BLaER1 treated with 17β-estradiol and CSF1 and Interleukin-3, amounts not matched to agents 10 nM and 100 nM (cell line): ENCODE data around the gene SDHAF2.

Source experiments
- H3K27ac ChIP-seq, 11 experiments: shearing (Covaris generic); formaldehyde crosslinking; 2 replicates each; pipeline ENCODE4 v1.8.1; 2022
- H3K27me3 ChIP-seq, 11 experiments: shearing (Covaris generic); formaldehyde crosslinking; 2 replicates each; pipeline ENCODE4 v1.8.1; 2022
- H3K36me3 ChIP-seq, 11 experiments: shearing (Covaris generic); formaldehyde crosslinking; 2 replicates each; pipeline ENCODE4 v1.8.1; 2022
- H3K4me1 ChIP-seq, 10 experiments: shearing (Covaris generic); formaldehyde crosslinking; 2 replicates each; pipeline ENCODE4 v1.8.1; 2022
- H3K4me2 ChIP-seq, 11 experiments: shearing (Covaris generic); formaldehyde crosslinking; 2 replicates each; pipeline ENCODE4 v1.8.1; 2022
- H3K4me3 ChIP-seq, 10 experiments: shearing (Covaris generic); formaldehyde crosslinking; 2 replicates each; pipeline ENCODE4 v1.8.1; 2022
- H3K9ac ChIP-seq, 11 experiments: shearing (Covaris generic); formaldehyde crosslinking; 2 replicates each; pipeline ENCODE4 v1.8.1; 2022
- H3K9me3 ChIP-seq, 11 experiments: shearing (Covaris generic); formaldehyde crosslinking; replicated peaks in 1 of 11; 2 replicates each; pipeline ENCODE4 v1.8.1; 2022
- H4K20me1 ChIP-seq, 11 experiments: shearing (Covaris generic); formaldehyde crosslinking; 2 replicates each; pipeline ENCODE4 v1.8.1; 2022
- Cebpa-rat ChIP-seq, 11 experiments: shearing (Covaris generic); IDR thresholded peaks; 2 replicates each; pipeline ENCODE4 v1.8.1; 2022

SDHAF2 gene

GRCh38 chr11:61481806-61482205, 51.9 kb downstream of the SDHAF2 start:
- Histone ChIP-seq H3K9ac (peak overlapping the region in 7 of 11 experiments; percentile 6 to 59 (median 42); a peak in 11 of 22 replicates), H3K27me3 (no peaks in the 10 kb centered on the region), H3K27ac (no peak overlapping the region), H3K4me1 (peaks cover 19 to 49% (median 33%) of the 10 kb centered on the region in 10 experiments; a peak in 19 of 20 replicates), H3K4me2 (peak overlapping the region; percentile 14 to 95 (median 79); a peak in 19 of 22 replicates), H3K4me3 (peak overlapping the region in 1 of 10 experiments; percentile 7; a peak in 1 of 20 replicates), H3K9me3 (no peaks in the 10 kb centered on the region), H4K20me1 (peaks cover 5 to 68% (median 31%) of the 10 kb centered on the region in 11 experiments; a peak in 17 of 22 replicates), H3K36me3 (no peaks in the 10 kb centered on the region)
- TF ChIP-seq Cebpa-rat (IDR thresholded peaks at IDR 0.05) = no peak

GRCh38 chr11:61482513-61482912, 52.6 kb downstream of the SDHAF2 start:
- Histone ChIP-seq H3K36me3 (no peaks in the 10 kb centered on the region), H3K4me1 (peaks cover 19 to 51% (median 34%) of the 10 kb centered on the region in 10 experiments; a peak in 19 of 20 replicates), H3K27ac (no peak overlapping the region; a peak in 1 of 22 replicates), H3K9ac (peak overlapping the region in 1 of 11 experiments; percentile 38; a peak in 1 of 22 replicates), H3K4me2 (peak overlapping the region in 9 of 11 experiments; percentile 68 to 95 (median 80); a peak in 18 of 22 replicates), H3K9me3 (no peaks in the 10 kb centered on the region), H4K20me1 (peaks cover 5 to 64% (median 28%) of the 10 kb centered on the region in 11 experiments; a peak in 17 of 22 replicates), H3K4me3 (no peak overlapping the region), H3K27me3 (no peaks in the 10 kb centered on the region)
- TF ChIP-seq Cebpa-rat (IDR thresholded peaks at IDR 0.05) = no peak

DNA sequence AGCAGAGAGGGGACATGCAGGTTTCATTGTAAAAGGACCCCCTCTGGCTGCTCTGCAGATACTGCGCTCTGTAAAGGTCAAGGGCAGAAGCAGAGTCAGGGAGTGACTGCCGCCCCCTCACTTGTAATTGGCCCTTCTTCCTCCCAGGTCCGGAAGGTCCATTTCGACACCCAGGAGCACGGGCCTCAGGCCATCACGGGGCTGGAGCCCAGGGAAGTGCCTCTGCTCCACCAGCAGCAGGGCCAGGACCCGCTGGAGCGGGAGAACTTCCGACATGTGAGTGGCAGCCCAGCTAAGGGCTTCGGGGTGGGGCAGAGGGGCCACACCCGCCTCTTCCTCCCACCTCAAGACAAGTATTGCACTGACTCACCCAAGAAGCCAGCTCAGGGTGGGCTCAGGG, 54.6 kb downstream of the SDHAF2 start:
- H3K9me3 ChIP-seq = no peaks in the 10 kb centered on the region
- H3K36me3 ChIP-seq = no peaks in the 10 kb centered on the region
- no peak overlapping the region for H3K4me3 ChIP-seq
- H3K4me1 ChIP-seq = peaks cover 31 to 65% (median 48%) of the 10 kb centered on the region in 10 experiments
- no peak for TF ChIP-seq Cebpa-rat (IDR thresholded peaks at IDR 0.05)
- H3K27me3 ChIP-seq = no peaks in the 10 kb centered on the region
- no peak overlapping the region for H3K9ac ChIP-seq
- H3K27ac ChIP-seq = no peak overlapping the region
- H4K20me1 ChIP-seq = peaks cover 0 to 49% (median 21%) of the 10 kb centered on the region in 11 experiments; a peak in 14 of 22 replicates
- H3K4me2 ChIP-seq = 0 out of 22 replicates have a peak overlapping the region, but pooled peaks of 1 of the 11 experiments have one; percentile 9

DNA sequence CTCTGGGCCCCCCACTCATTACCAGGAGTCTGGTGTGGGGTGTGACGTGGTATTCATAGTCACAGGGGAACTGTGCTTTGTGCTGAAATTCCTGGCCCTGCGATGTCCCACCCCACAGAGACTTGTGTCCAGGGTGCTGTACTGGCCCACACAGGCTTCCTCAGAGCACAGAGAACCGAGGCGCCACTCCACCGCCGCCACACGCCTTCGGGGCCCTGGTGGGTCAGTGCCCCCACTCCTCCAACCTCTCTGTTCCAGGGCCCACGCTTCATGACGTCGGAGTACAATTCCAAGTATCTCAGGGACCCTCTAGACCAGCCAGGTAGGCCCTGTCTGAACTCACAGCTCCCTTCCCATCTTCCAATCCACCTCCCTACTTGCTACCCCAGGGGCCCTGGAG, 55.2 kb downstream of the SDHAF2 start:
- Histone ChIP-seq H3K27me3 (no peaks in the 10 kb centered on the region), H3K4me2 (0 out of 22 replicates have a peak overlapping the region, but pooled peaks of 1 of the 11 experiments have one; percentile 9), H3K4me1 (peaks cover 34 to 70% (median 54%) of the 10 kb centered on the region in 10 experiments)

GRCh38 chr11:61486011-61486620, 56.2 kb downstream of the SDHAF2 start:
- Histone ChIP-seq H3K9ac (no peak overlapping the region), H3K27me3 (no peaks in the 10 kb centered on the region), H3K36me3 (no peaks in the 10 kb centered on the region), H3K9me3 (no peaks in the 10 kb centered on the region), H3K4me1 (peaks cover 34 to 75% (median 60%) of the 10 kb centered on the region in 10 experiments), H3K27ac (no peak overlapping the region), H3K4me3 (no peak overlapping the region), H3K4me2 (peak overlapping the region in 4 of 11 experiments; percentile 4 to 30 (median 16); a peak in 4 of 22 replicates), H4K20me1 (peaks cover 0 to 44% (median 13%) of the 10 kb centered on the region in 11 experiments; a peak in 14 of 22 replicates)
- TF ChIP-seq Cebpa-rat (IDR thresholded peaks at IDR 0.05) = no peak

More for the DNA sequence above, 55.2 kb downstream of the SDHAF2 start:
- H3K27ac ChIP-seq = no peak overlapping the region
- no peaks in the 10 kb centered on the region for H3K9me3 ChIP-seq
- no peaks in the 10 kb centered on the region for H3K36me3 ChIP-seq
- peaks cover 0 to 49% (median 21%) of the 10 kb centered on the region in 11 experiments; a peak in 14 of 22 replicates for H4K20me1 ChIP-seq
- no peak overlapping the region for H3K9ac ChIP-seq
- no peak overlapping the region for H3K4me3 ChIP-seq
- TF ChIP-seq Cebpa-rat (IDR thresholded peaks at IDR 0.05) = no peak

- Histone ChIP-seq H3K4me3 (no peak overlapping the region), H4K20me1 (peaks cover 0 to 38% (median 6%) of the 10 kb centered on the region in 11 experiments; a peak in 12 of 22 replicates), H3K4me2 (no peak overlapping the region), H3K27ac (no peak overlapping the region), H3K9ac (no peak overlapping the region), H3K27me3 (no peaks in the 10 kb centered on the region), H3K36me3 (no peaks in the 10 kb centered on the region), H3K9me3 (no peaks in the 10 kb centered on the region), H3K4me1 (peaks cover 30 to 75% (median 59%) of the 10 kb centered on the region in 10 experiments)
- no peak for TF ChIP-seq Cebpa-rat (IDR thresholded peaks at IDR 0.05)
Measured at GRCh38 chr11:61486779-61487178, 56.9 kb downstream of the SDHAF2 start.

DNA sequence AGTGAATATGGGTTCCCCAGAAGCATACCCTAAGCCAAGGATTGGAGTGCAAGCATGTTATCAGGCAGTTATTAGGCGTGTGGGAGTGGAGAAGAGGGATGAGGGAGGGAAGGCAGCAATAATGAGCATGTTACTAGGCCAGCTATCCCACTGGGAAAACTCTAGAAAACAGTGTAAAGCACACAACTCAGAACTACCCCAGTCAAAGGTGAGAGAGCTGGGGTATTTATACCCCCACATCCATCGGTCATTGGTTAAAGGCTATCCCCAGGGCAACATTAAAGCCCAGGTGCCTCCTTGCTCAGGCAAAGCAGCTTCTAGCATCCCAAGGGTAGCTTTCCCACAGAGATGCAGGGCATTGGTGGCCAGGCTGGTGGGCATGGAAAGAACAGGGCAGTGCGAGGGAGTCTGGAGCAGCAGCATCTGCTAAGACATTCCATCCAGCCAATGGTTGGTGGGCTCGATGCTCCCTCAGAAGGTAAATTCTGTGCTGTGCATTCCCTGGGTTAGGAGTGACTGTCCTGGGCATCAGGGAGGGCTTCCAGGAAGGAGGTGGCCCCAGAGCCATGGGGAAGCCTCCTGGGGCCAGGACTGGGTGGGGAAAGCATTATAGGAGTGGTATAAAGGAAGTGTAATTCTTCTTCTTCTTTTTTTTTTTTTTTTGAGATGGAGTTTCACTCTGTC, 57.6 kb downstream of the SDHAF2 start:
- Histone ChIP-seq H4K20me1 (peaks cover 0 to 31% (median 0%) of the 10 kb centered on the region in 11 experiments; a peak in 9 of 22 replicates), H3K9ac (no peak overlapping the region), H3K4me1 (peaks cover 25 to 69% (median 52%) of the 10 kb centered on the region in 10 experiments), H3K36me3 (no peaks in the 10 kb centered on the region), H3K4me3 (no peak overlapping the region), H3K27ac (no peak overlapping the region), H3K4me2 (peak overlapping the region in 4 of 11 experiments; percentile 1 to 35 (median 24); a peak in 4 of 22 replicates), H3K27me3 (no peaks in the 10 kb centered on the region), H3K9me3 (no peaks in the 10 kb centered on the region)
- TF ChIP-seq Cebpa-rat (IDR thresholded peaks at IDR 0.05) = no peak

- Histone ChIP-seq H3K4me1 (peaks cover 25 to 69% (median 51%) of the 10 kb centered on the region in 10 experiments), H3K27me3 (no peaks in the 10 kb centered on the region), H3K9me3 (no peaks in the 10 kb centered on the region), H3K4me2 (peak overlapping the region; percentile 44 to 66 (median 58)), H3K4me3 (no peak overlapping the region), H4K20me1 (peaks cover 0 to 27% (median 0%) of the 10 kb centered on the region in 11 experiments; a peak in 7 of 22 replicates), H3K9ac (no peak overlapping the region; a peak in 1 of 22 replicates), H3K36me3 (no peaks in the 10 kb centered on the region), H3K27ac (no peak overlapping the region; a peak in 1 of 22 replicates)
- TF ChIP-seq Cebpa-rat (IDR thresholded peaks at IDR 0.05) = no peak
Measured at GRCh38 chr11:61488651-61489291, 58.8 kb downstream of the SDHAF2 start.
